ENCODE results near the gene MLH1.

- TF ChIP-seq POLR2AphosphoS5 (IDR thresholded peaks at IDR 0.05): no peak
- no peak for TF ChIP-seq CTCF (IDR thresholded peaks at IDR 0.05)
- no peak for TF ChIP-seq POLR2A (IDR thresholded peaks at IDR 0.05)
- TF ChIP-seq EP300 (IDR thresholded peaks at IDR 0.05): no peak
These were observed 36.3 kb upstream of the MLH1 start for GRCh38 chr3:36957063-36957462.
